MM.1S (cell line): Measurements from ENCODE around the gene KIAA0319L.
A peak's percentile ranks its signal among the peaks of the same experiment; 100 is the strongest.

Source experiments
- DNase-seq: peaks from one replicate; pipeline ENCODE4 v3.0.0-alpha.2; 2015
- H2AFZ ChIP-seq: fragments of 300-600 bp; sonication (generic); 2 replicates; pipeline ENCODE4 v1.6.0; 2016; ENCODE audit warnings: antibody characterized with exemption, low read length
- H3F3A ChIP-seq: fragments of 300-600 bp; sonication (generic); 2 replicates; pipeline ENCODE4 v1.6.1; 2016; ENCODE audit warnings: mild to moderate bottlenecking, antibody characterized with exemption, low read length, moderate library complexity, mixed read lengths; ENCODE audit not compliant: insufficient read depth
- H3K27ac ChIP-seq: fragments of 300-600 bp; sonication (generic); 2 replicates; pipeline ENCODE4 v1.5.1; 2016; ENCODE audit warnings: mild to moderate bottlenecking, low read length
- H3K27me3 ChIP-seq: fragments of 300-600 bp; sonication (generic); replicated peaks from 2 replicates; pipeline ENCODE4 v1.6.0; 2016; ENCODE audit warnings: low read length; ENCODE audit not compliant: insufficient read depth
- H3K36me3 ChIP-seq: fragments of 300-600 bp; sonication (generic); replicated peaks from 2 replicates; pipeline ENCODE4 v1.6.1; 2016; ENCODE audit warnings: mild to moderate bottlenecking, low read length, mixed read lengths; ENCODE audit not compliant: insufficient read depth
- H3K4me1 ChIP-seq: fragments of 300-600 bp; sonication (generic); 2 replicates; pipeline ENCODE4 v1.6.1; 2016; ENCODE audit warnings: low read length, mixed read lengths
- H3K4me2 ChIP-seq: fragments of 300-600 bp; sonication (generic); 2 replicates; pipeline ENCODE4 v1.6.0; 2016; ENCODE audit warnings: low read depth, low read length
- H3K4me3 ChIP-seq: fragments of 300-600 bp; sonication (generic); 2 replicates; pipeline ENCODE4 v1.5.1; 2016; ENCODE audit warnings: low read length, mixed read lengths
- H3K79me2 ChIP-seq: fragments of 300-600 bp; sonication (generic); 2 replicates; pipeline ENCODE4 v1.6.1; 2016; ENCODE audit warnings: mixed run types, low read length, mixed read lengths
- H3K9ac ChIP-seq: fragments of 300-600 bp; sonication (generic); 2 replicates; pipeline ENCODE4 v1.6.1; 2016; ENCODE audit warnings: low read length, mixed read lengths
- H3K9me2 ChIP-seq: fragments of 300-600 bp; sonication (generic); replicated peaks from 2 replicates; pipeline ENCODE4 v1.6.1; 2016; ENCODE audit warnings: mild to moderate bottlenecking, low read length, mixed read lengths; ENCODE audit not compliant: insufficient read depth
- H3K9me3 ChIP-seq: fragments of 300-600 bp; sonication (generic); replicated peaks from 2 replicates; pipeline ENCODE4 v1.6.1; 2016; ENCODE audit warnings: mild to moderate bottlenecking, low read length, mixed read lengths; ENCODE audit not compliant: insufficient read depth
- H4K20me1 ChIP-seq: fragments of 300-600 bp; sonication (generic); 2 replicates; pipeline ENCODE4 v1.6.1; 2016; ENCODE audit warnings: mild to moderate bottlenecking, low read length, moderate library complexity, mixed read lengths; ENCODE audit not compliant: insufficient read depth
- EZH2 ChIP-seq: fragments of 300-600 bp; sonication (generic); optimal IDR thresholded peaks from 2 replicates; pipeline ENCODE3; 2017; ENCODE audit warnings: low read depth, mild to moderate bottlenecking, antibody characterized with exemption, low read length, mixed read lengths
- EZH2phosphoT487 ChIP-seq: fragments of 300-600 bp; sonication (generic); IDR thresholded peaks from 2 replicates; pipeline ENCODE4 v1.6.1; 2018; ENCODE audit warnings: antibody characterized with exemption, low read length
- TF ChIP-seq, protein P1 (sequence below): fragments of 300-600 bp; sonication (generic); IDR thresholded peaks from 2 replicates; pipeline ENCODE4 v1.5.1; 2016; ENCODE audit warnings: antibody characterized with exemption, low read length, mixed read lengths

KIAA0319L gene

DNA sequence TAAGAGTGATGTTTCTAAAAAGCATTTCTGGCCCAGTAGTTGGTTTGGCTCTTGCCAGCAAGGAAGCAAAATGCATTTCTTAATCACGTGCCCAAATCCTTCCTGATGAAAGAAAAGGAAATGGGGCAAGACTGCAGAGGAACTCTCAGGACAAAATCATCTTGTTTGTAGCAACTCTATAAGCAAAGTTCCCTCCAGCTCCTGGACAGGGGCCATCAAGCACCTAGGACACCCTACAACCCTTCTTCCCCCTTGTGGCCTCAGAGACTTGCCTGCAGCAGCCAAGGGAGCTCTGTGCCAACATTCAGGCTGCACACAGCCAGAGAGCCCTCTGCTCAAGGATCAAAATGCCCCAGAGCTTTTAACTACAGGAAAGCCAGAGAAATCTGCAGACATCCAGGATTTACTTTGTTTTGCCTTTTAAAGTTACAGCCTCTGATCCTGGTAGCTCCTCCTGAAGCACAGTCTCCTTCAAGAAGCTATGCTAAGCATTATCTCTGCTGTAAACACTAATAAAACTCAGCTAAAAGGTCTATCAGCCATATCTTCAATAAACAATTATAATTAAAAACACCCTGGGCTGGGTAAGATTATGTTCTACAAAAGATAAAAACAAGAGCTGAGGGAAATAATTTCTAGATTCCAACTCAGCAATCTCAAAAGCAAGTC, 105.0 kb downstream of the KIAA0319L start:
- no peaks in the 10 kb centered on the region for H3K36me3 ChIP-seq
- no peak overlapping the region for H3K4me3 ChIP-seq
- TF ChIP-seq EZH2phosphoT487 (no peak), EZH2 (no peak)
- TF ChIP-seq, protein P1, sequence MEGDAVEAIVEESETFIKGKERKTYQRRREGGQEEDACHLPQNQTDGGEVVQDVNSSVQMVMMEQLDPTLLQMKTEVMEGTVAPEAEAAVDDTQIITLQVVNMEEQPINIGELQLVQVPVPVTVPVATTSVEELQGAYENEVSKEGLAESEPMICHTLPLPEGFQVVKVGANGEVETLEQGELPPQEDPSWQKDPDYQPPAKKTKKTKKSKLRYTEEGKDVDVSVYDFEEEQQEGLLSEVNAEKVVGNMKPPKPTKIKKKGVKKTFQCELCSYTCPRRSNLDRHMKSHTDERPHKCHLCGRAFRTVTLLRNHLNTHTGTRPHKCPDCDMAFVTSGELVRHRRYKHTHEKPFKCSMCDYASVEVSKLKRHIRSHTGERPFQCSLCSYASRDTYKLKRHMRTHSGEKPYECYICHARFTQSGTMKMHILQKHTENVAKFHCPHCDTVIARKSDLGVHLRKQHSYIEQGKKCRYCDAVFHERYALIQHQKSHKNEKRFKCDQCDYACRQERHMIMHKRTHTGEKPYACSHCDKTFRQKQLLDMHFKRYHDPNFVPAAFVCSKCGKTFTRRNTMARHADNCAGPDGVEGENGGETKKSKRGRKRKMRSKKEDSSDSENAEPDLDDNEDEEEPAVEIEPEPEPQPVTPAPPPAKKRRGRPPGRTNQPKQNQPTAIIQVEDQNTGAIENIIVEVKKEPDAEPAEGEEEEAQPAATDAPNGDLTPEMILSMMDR = no peak
- no peaks in the 10 kb centered on the region for H3K9me2 ChIP-seq
- no peaks in the 10 kb centered on the region for H4K20me1 ChIP-seq
- DNase-seq = no peak
- H3K27ac ChIP-seq = no peak overlapping the region
- no peaks in the 10 kb centered on the region for H3F3A ChIP-seq
- H2AFZ ChIP-seq = no peak overlapping the region
- no peak overlapping the region for H3K4me2 ChIP-seq
- no peaks in the 10 kb centered on the region for H3K27me3 ChIP-seq
- no peak overlapping the region for H3K9ac ChIP-seq
- H3K79me2 ChIP-seq = no peaks in the 10 kb centered on the region
- H3K4me1 ChIP-seq = no peaks in the 10 kb centered on the region
- no peaks in the 10 kb centered on the region for H3K9me3 ChIP-seq

DNA sequence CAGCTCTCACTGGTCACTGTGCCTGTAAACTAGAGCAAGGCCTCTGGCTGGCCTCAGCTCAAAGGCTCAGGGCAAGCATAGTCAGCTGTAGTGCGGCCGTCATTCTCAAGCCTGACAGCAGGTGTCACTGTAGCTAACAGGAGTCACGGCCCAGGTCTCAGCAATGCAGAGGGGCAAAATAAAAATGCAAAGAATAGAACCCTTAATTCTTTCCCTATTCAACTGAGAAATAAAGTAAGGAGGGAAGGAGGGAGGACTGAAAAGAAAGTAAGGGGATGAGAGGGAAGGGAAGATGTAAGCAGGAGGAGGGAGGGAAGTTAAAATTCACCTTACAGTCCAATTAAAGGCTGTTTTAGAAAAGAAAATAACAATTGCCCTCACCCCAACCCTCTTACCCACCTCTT, 106.1 kb downstream of the KIAA0319L start:
- H3K36me3 ChIP-seq = no peaks in the 10 kb centered on the region
- H3K27ac ChIP-seq = no peak overlapping the region
- DNase-seq = peak; percentile 64
- no peaks in the 10 kb centered on the region for H3K9me3 ChIP-seq
- TF ChIP-seq, protein P1 = peak; percentile 86
- TF ChIP-seq EZH2 = no peak
- TF ChIP-seq EZH2phosphoT487 = no peak
- no peaks in the 10 kb centered on the region for H3K27me3 ChIP-seq
- H3K9me2 ChIP-seq = no peaks in the 10 kb centered on the region
- no peak overlapping the region for H3K9ac ChIP-seq
- H4K20me1 ChIP-seq = no peaks in the 10 kb centered on the region
- no peak overlapping the region for H3K4me3 ChIP-seq
- H3F3A ChIP-seq = no peaks in the 10 kb centered on the region
- H3K4me2 ChIP-seq = no peak overlapping the region
- no peak overlapping the region for H2AFZ ChIP-seq
- H3K79me2 ChIP-seq = no peaks in the 10 kb centered on the region
- H3K4me1 ChIP-seq = no peaks in the 10 kb centered on the region

DNA sequence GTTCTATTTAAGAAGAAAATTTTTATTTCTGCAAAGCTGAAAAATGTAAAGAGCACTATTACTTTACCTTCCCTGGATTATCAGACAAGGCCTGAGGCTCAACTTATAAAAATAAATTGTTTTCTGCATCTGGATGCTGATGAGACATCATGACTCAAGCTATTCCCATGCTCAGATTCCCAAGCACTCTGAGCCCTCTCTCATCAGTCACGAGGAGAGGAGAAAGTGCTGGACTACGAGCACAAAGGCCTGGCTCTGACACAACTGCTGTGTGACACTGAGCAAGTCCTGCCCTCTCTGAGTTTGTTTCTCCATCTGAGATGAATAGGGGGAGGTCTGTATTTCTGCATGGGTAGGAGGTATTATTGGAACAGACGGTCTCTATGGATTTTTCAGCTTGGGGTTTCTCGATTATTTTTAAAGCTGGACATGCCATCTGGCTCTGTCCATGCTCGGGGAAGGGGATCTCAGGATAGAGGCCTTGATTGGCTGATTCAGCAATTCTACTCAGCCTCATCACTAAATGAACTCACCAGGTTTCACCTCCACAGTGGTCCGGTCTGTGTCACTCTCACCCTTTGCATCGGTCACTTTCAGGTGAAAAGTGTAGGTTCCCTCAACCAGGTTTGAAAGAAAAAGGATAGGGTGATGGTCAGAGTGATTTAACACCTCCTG, 107.7 kb downstream of the KIAA0319L start:
- Histone ChIP-seq H3K4me3 (no peak overlapping the region), H2AFZ (no peak overlapping the region), H3K79me2 (no peaks in the 10 kb centered on the region), H3K9me3 (no peaks in the 10 kb centered on the region), H4K20me1 (no peaks in the 10 kb centered on the region), H3K36me3 (no peaks in the 10 kb centered on the region), H3K4me1 (no peaks in the 10 kb centered on the region), H3K27me3 (no peaks in the 10 kb centered on the region), H3K9ac (no peak overlapping the region), H3K9me2 (no peaks in the 10 kb centered on the region), H3F3A (no peaks in the 10 kb centered on the region), H3K27ac (no peak overlapping the region), H3K4me2 (no peak overlapping the region)
- DNase-seq = no peak
- no peak for TF ChIP-seq EZH2phosphoT487
- TF ChIP-seq, protein P1 = no peak
- TF ChIP-seq EZH2 = no peak
